ENCODE measurements around the gene MEGF11.
A peak's percentile ranks its signal among the peaks of the same experiment; 100 is the strongest.

GRCh38 chr15:65869954-65870871 is 383.3 kb downstream of the MEGF11 start:
- TF ChIP-seq CTCF (IDR thresholded peaks at IDR 0.05) (no peak), POLR2A (IDR thresholded peaks at IDR 0.05) (peak in 1 of 2 donors; percentile 21)

All from Peyer's patch (tissue), 4 donors.